ENCODE measurements around the gene TM9SF3.

The TM9SF3 gene

DNA sequence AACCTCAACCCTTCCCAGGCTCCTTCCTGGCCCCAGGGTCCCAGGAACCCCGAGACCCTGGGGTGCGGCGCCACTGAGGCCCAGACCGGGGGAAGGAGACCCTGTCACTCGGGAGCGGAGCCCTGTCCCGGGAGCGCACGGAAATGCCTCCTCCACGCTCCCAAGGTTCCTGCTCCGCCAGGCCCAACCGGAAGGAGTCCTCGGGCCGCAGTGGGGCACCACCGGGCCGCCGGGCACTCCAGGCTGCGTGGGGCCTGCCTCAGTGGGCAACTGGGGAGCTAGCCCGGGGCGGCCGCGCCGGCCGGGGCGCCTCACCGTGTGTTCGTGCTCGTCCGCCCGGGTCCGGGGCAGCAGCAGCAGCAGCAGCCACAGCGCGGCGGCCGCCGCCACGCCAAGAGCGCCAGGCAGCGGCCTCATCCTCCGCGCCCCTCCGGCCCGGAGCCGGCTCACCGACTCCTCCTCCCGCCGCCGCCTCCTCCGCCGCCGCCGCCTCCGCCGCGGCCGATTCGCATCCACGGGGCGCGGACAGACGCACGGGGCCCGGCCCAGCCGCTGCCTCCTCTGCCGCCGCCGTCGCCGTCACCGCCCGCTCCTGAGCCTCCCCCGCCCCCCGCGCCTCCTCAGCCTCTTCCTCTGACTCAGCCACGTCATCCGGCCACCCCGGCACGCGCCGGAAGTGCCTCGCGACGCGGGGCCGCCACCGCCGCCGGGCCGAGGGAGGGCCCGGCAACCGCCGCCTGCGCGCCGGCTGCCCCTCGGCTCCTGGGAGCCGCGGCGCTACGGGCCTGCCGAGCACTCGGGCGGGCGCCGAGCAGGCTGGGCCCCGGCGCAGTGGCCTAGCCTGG, at the start of gene TM9SF3:
Gene TM9SF3, minus strand, starts transcription at position 594 of the 845 bp plus-strand sequence. Its CDS starts 177 bp downstream, at position 417.
- DNase-seq, result peak; percentile 82 to 89

DNA sequence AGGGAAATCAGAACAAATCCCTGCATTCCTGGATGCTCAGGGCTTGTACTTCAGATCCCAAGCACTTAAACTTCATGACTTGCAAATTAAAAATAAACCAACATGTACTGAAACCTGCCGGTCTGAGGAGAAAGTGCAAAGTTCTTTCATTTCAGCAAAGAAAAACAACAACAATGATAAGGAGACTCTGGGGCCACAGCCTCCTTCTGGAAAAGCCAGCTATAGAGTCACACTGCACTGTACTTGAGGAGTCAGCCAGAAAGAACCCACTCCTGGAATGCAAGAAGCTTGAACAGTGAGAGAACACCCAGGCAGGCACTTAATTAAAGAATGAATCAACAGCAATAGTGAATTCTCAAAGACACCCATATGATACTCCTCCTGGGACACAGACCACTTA, 49.7 kb upstream of the TM9SF3 start:
- no peak for DNase-seq

DNA sequence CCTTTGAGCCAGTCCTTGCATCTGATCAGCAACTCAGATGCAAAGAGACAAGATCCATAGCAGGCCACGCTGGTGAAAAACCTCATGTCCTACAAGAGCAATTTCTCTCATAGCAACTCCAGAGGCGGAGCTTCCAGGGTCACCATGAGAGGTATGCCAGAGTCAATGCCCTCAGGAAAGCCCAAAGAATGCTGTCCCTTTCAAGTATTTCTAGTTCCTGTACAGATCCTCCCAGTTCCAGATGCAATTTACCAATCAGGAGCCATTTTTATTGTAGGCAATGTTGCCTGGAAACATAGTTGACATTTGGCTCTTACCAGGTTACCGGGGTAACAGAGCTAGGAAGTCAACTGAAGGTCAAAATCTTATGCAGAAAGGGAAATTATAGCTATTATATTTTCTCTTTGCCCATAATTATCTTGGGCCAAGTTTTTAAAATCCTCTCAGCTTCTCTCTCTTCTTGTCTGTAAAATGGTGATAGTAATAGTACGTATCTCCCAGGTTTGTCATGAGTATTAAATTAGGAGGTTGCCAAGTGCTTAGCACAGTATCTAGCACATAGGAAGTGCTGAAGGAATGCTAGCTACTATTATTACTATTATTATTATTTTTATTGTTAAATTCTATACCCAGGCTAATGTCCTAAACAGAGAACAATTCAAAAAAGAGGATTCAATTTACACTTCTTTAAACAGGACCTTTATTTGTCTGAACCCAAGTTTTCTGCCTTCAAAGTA, 46.3 kb upstream of the TM9SF3 start:
- DNase-seq, result no peak

DNA sequence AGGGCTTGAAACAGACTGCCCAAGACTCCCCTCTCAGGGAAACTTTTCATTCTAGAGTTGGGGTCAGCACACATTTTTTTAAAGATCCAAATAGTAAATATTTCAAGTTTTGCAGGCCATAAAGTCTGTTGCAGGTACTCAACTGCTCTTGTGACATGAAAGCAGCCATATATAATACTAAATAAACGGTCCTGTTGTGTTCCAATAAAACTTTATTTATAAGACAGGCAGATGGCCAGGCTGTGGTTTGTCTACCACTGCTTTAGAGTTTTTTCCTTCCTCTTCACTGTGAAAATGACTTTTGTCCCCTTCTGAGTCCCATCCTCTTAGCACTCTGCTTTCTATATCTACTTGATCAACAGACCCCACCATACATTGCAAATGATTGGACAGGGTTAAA, 40.5 kb upstream of the TM9SF3 start:
- no peak for DNase-seq

DNA sequence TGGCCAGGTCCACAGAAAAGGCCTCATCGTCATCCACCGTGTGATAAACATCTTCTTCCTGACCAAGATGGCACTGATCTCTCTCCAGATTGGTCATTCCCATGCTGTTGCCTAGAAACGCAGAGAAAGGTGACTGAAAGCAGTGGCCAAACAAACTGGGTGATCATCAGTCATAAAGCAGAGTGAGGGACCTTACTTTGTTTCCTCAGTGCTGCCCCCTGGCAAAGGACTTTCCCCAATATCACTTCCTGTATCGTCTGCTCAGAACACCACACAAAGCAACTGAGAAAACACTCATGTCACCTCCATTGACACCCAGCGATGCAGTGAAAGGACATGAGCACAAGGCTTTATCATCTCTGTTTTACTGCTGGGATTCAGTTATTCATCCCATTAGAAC, 40.0 kb upstream of the TM9SF3 start:
- DNase-seq, result no peak

DNA sequence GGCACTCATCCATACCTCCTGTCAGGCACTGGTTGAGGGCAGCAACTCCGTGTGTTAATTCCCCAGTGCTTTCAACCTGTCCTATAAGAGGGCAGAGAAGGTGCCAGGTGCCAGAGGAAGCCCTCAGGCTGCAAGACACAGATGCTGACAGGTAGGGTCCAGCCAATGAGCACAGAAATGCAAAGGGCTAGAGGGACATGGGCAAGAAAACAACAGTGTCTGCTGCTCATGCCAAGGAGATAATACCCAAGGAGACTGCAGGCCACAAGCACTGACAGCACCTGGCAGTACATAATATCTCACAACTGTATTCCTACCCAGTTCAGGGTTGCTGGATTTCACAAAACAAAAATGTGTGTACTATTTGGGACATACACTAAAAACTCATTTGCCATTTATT, 38.4 kb upstream of the TM9SF3 start:
- DNase-seq, result no peak

DNA sequence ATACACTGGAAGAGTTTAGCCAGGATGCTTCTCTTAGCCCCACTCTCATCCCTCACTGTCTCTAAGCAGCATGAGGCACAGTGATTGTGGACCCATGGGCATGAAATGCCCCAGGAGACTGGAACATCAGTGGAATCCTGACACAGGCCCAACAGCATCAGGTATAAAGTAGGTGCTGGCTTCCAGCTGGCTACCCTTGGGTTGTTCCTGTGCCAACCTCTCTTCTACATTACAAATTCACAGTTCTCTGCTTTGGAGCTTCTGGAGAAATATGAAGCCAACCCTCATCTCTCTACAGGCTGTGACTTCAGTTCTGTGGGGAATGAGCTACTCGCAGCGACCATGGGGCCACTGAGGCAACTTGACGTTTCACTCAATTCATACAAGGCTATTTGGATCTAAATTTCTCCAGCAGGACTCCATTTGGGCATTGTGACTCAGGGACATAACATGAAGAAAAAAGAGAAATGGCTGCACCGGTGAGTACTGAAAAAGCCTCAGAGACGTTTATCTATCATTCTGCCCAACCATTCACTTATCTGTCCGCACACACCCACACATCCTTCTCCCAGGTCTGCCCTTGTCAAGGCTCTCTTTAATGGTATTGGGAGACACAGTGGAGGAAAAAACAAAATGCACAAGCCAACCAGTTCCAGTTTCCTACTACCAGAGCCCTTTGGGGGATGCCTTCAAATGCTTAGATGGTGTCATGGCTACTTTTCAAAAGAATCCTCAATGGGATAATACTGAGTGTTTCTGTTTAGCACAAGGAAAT, 35.4 kb upstream of the TM9SF3 start:
- no peak for DNase-seq

DNA sequence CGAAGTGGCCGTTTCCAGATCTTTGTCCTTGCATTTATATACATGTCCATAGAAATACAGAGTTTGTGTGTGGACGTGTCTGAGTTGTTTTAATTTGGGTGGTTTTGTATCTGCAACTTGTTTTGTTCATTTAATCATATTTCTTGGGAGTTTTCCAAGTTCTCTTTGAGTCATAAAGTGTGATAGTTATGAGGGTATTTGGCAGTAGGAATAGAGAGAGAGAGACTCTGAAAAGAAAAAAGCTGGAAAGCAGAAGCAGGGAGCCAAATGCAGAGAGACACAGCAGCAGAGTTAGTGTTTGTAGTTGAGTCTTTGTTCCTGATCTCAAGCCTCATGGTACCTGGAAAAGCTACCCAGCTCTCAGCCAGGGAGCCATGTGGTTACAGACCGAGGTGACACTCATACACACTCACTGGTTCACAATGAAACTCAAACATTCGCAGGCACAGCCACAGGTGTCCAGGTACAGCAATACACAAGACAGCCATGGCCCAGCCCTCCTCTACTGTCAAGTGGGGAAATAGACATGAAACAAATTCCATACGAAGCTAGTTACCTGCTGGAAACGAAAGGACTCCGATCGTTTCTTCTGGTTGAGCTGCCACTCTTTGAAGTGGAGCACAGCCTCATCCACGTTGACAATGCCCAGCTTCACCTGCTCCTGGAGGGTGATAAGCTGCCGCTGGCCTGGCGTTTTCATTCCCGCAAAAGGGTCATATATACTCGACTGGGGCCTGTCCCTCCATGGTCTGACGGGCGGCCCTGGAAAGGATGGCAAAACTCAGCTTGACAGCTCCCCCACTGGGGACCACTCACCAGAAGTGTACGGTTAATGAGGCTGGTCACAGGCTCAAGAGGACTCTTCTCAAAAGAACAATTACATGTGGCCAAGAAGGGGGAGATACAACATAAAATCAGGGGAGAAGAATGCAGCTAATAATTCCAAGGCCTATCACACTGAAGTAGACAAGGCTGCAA, 33.3 kb upstream of the TM9SF3 start:
- no peak for DNase-seq

DNA sequence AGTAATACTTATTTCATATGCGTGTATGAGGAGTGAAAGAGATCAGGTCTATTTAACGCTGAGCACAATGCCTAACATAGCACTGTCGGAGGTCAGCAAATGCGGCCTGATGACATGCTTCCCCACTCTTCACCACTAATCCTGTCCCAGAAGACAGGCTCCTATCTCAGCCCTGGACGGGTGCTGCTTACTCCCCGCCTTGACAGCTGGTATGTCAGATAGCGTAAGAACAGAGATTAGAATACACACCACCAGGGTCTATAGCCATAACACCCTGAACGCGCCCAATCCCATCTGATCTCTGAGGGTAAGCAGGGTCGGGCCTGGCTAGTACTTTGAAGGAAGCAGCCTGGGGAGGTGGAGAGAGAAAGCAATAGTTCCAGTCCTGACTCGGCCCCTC, 32.3 kb upstream of the TM9SF3 start:
- DNase-seq, result no peak

DNA sequence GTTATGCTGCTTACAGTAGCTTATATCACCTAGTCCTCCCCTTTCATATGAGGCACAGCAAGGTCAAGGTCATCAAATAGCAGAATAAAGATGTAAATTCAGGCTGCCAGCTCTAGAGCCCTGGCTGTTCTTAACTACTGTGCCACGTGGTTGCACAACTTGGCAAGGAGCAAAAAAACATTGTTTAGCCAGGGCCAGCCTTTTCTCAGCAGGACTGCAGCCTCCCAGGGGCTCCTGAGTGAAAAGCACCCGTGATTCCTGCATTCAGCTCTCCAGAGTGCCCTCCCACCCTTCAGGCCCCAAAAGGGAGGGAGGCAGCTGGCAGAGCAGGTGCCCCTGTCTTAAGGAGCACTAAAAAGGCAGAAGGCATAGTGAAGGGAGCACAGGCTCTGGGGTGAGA, 31.8 kb upstream of the TM9SF3 start:
- DNase-seq, result no peak

DNA sequence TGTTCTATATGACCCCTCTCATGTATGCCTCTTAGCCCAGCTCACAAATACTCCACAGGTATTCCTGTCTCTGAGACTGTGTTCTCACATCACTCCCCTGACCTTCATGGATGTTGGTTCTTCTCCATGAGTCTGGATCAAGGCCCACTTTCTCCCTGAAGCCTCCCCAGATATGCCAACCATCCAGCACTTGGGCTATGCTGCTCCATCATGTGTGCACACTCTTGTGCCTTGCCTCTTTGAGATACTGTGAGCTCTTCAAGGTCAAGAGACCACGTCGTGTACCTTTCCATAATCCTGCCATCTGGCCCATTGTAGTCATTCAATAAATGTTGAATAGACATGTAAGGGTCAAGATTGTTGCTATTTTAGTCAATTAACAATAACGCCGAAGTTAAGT, 30.1 kb upstream of the TM9SF3 start:
- DNase-seq, result no peak

DNA sequence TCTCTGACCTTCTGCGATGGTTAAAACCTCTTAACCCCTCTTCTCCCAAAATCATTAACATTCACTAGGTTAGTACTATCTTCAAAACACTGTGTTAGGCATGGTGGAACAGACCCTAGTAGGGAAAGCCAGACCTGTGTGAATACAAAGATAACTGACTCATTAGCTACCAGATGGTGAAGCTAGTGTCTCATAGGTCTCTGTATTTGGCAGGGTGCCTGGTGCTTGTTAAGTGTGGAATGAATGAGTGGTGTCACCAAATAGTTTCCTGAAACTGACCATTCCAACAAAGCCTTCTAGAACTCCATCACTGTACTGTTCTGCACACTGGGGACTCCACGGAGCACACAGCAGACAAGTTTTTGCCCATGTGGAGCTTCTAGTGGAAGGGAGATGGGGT, 27.7 kb upstream of the TM9SF3 start:
- no peak for DNase-seq

DNA sequence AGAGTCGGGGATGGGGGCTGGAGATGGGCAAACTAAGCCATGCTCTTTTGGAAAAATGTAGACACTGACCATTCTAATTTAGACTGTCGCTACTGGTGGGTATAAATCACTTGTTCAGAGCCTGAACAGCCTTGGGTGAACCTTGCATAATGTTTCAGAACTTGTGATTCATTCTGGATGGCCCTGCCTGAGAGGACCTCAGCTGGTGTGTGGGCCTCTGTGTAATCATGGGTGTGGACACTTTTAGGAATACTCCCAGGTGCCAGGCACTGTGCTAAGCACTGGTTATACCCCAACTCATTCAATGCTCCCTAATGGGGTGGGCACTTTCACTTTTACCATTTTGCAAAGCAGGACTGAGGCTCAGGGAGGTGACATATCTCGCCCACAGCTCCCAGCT, 26.8 kb upstream of the TM9SF3 start:
- DNase-seq, result no peak

DNA sequence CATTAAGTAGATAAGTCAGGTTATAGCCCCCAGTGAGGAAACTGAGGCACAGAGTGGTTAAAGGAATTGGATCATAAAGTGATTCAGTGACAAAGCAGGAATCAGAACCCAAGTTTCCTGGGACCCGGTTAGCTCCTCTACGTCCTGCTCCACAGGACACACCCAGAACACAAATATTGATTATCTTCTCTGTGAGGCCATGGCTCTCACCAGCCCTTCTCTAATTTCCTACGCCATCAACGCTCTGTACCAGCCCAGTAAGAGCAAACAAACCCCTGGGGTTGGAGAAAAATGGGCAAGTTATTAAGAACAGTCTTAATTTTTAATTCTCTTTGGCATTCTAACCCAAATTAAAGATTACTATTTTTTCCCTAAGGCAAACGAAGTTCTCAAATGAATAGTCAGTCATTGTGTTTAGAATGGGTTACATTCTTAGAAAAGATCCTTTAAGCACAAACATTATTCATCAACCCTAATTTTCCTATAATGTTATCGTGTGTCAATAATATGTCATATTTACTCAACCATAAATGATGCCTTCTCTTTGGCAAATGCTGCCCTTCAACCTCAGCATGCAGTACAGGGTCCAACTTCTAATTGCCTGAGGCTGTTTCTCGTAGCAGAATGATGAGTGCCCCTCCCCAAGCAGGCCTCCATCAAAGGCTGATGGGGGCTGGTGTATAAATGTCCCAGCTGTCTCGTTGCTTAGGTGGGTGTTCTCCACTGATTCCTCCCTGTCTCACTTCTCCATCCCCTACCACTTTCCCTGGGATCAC, 25.4 kb upstream of the TM9SF3 start:
- DNase-seq, result no peak

DNA sequence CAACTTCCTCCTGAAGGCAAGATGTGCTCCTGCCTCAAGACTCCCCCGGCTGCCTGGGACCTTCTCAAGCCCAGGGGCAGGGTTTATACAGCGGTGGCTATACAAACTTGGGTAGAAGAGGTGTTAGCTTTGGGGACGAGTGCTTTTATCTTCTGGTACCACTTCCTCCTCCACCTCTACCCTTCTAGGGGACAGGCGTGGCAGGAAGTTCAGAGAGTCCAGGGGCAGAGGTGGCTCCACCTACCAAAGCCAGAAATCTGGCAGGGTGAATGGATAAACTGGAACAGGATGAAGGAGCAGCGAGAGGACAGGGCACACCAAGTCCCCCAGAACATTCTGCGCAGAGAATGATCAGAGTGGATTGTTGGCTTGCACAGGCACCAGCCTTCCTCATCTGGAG, 24.0 kb upstream of the TM9SF3 start:
- DNase-seq, result no peak

DNA sequence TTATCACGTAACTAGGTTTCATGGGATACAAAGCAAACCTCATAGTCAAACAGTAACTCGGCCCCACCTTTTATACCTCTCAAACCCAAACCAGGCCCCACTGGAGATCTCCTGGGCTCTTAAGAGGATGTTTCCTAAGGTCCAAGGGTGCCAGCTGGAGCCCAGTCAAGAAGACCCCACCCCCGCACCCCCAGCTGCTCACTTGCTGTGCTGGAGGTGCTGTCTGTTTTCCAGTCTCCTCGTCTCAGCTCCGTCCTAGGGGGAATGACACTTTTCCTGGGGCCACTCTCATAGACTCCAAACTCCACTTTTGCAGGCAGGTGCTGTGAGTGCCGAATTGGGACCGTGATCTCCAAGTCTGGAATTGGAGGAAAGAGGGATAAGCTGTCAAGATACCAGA, 22.7 kb upstream of the TM9SF3 start:
- no peak for DNase-seq

DNA sequence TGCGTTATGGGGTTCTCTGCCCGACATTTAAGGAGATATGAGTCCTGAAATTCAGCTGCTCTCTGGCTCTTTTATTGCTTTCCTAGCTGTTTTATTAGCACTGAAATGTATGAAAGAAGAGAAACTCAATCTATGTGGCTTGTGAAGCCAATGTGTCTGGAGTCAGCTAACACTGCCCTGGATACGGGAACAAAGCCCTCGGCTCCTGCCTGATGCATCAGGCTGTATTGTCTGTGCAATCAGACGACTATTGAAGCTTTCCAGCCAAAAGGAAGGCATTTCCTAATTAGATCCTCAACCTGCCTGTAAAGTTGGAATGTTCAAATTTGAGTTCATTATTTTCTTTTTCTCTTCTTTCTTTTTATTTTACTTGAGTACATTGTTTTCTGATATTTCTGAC, 22.0 kb upstream of the TM9SF3 start:
- DNase-seq, result no peak

DNA sequence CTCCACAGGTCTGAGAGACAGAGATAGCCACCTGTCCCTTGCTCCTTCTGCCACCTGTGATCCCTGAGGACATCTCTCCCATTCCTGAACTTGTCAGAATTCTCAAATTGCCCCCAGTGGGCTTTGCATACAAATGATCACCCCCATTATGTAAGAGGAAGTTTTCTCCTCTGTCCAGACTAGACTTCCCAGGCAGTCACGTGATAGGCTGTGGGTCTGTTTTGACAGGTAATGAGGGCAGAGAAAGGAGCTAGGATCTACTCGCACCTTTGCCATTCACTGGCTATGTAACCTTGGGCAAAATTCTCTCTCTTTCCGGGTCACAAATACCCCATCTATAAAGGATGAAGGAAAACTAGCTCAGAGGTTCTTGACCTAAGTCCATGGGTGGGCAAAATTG, 21.4 kb upstream of the TM9SF3 start:
- no peak for DNase-seq

DNA sequence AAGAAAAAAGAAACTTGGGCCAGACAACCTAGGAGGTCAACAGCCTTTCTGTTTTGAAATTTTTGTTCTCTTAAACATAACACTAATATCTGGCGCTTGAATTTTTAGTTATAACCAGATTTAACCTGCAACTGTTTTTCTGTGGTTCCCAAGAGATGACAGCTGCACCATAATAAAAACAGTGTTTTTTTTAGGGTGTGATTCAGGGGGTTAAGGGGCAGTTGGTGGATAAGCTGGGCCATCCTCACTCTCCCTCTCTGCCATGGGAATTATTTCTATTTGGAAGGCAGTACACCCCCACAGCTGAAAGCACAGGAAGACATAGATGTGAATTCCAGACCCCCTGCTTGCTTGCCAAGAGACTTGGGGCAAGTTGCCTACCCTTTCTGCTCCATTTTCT, 20.1 kb upstream of the TM9SF3 start:
- no peak for DNase-seq

DNA sequence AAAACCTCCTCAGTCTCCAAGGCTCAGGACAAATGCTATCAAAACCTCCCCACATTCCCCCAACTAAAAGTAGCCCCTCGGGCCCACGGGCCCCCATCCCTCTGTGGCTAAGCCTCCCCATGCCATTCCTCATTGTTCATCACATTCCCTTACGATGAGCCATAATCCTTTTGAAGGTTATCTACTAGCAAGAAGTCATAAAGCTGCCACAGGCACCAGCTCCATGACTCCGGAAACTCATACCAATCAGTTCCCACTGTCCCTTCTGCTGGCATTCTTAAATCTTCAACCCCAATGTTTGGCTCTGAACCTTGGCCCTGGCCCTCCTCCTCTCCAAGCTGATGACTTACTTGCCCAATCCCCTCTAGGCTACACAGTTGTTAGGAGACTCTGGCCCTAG, 19.4 kb upstream of the TM9SF3 start:
- no peak for DNase-seq

DNA sequence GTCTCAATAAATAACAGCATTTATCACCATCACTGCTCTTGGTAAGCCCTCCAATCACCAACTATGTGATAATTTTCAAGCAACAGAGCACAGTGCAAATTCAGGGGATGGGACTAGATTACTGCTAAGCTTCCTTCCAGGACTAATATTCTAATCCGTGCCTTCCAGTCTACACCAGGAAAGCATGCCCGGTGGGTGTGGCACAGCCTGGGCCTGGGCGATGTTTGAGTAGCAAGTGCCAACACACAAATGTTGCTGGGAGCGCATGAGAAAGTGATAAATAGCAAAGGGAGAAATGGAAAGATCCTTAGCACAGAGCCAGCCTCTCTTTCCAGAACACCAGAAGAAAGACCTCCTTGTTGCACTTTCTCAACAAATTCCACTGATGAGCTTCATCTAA, 13.5 kb upstream of the TM9SF3 start:
- DNase-seq, result no peak

DNA sequence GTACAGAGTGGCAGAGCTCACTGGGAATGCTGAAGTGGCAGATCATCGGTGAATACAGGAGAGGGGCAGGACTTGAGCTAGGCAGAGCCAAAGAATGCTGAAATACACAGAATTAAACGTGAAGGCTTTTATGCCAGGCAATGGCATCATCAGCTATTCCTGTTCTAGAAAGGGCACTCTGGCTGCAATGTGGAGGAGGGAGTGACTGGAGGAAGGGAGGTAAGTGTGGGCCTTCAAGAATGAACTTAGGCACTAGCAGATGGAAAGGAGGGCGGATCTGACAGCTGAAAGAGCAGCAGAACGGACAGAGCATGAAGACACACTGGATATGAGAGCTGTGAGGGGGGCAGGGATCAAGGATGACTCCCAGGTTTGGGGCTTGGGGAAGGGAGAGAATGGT, 12.0 kb upstream of the TM9SF3 start:
- DNase-seq, result no peak

Measured in inflammatory macrophage treated with lipopolysaccharide for 1 hour (primary cell).